GM12873 (cell line): ENCODE data around the gene NLGN2.

Experiments used
- CTCF ChIP-seq: IDR thresholded peaks from 2 replicates; pipeline ENCODE4 v1.5.1; 2012; ENCODE audit warnings: low read depth, mild to moderate bottlenecking, moderate library complexity, low read length, control low read depth; ENCODE audit not compliant: insufficient read depth; ENCODE audit errors: missing control alignments

NLGN2 gene

GRCh38 chr17:7374353-7374752 lies 33.3 kb upstream of the NLGN2 start:
- TF ChIP-seq CTCF, result no peak

DNA sequence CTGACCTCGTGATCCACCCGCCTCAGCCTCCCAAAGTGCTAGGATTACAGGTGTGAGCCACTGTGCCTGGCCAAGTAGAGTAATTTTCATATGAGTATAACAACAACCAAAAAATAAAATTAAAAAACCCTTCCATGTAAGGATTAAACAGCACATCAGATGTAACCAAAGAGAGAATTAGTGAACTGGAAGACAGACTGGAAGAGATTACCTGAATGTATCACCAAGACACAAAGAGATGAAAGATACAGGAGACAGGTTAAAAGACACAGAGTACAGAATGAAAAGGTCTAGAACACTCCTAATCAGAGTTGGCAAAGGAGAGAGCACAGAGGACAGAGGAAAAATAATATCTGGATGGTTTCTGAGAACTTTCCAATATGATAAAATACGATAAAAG lies 28.5 kb upstream of the NLGN2 start:
- no peak for TF ChIP-seq CTCF

DNA sequence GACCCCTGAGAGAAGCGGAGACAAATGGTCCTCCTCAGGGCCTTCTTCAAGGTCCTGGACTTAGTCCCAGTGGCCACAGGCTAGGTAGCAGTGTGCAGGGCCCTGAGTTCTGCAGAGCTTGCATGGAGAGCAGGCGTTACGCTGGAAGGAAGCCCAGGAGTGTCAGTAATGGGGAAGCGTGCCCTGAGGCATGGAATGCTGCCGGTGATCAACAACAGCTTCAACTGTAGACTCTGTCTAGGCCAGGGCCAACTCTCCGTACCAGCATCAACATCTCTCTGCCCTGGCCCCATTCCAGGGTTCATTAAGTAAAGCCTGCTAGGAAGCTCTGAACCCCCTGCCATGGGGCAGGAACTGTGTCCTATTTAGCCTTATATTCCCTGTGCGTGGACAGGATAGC lies 27.3 kb upstream of the NLGN2 start:
- TF ChIP-seq CTCF, result no peak

- TF ChIP-seq CTCF, result no peak
Measured at GRCh38 chr17:7380855-7381683, 26.6 kb upstream of the NLGN2 start, which contains the start of gene TNK1. TSS of gene TNK1 (plus strand) at chr17:7381089. CDS start at chr17:7382927, 1,838 bp downstream.

GRCh38 chr17:7382901-7383300 lies 24.7 kb upstream of the NLGN2 start:
- TF ChIP-seq CTCF, result no peak

DNA sequence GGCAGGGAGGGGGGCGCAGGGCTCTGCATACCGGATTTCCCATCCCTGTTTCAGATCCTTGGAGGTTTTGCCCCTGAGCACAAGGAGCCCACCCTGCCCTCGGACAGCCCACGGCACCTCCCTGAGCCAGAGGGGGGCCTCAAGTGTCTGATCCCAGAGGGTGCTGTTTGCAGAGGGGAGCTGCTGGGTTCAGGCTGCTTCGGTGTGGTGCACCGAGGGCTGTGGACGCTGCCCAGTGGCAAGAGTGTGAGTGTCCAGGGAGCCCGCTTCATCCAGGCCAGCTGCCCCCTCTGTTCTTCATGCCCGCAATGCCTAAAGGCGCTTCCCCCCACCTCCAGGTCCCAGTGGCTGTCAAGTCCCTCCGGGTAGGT lies 24.3 kb upstream of the NLGN2 start:
- no peak for TF ChIP-seq CTCF

DNA sequence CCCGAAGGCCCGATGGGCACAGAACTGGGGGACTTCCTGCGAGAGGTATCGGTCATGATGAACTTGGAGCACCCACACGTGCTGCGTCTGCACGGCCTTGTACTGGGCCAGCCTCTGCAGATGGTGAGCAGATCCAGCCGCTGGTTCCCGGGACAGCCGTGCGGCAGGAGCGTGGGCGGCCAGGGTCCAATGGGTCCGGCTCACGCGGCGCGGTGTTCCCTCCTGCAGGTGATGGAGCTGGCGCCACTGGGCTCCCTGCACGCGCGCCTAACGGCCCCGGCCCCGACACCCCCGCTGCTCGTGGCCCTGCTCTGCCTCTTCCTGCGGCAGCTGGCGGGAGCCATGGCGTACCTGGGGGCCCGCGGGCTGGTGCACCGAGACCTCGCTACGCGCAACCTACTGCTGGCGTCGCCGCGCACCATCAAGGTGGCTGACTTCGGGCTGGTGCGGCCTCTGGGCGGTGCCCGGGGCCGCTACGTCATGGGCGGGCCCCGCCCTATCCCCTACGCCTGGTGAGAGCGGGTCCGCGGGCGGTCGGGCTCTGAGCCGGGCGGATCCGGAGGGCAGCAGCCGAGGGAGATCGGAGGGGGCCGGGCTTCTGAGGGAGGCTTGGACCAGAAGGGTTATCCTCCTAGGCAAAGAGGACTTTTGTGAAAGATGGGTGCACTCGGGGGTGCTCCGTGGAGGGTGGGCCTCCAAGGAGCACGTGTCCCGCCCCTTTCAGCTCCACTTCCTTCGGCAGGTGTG lies 23.7 kb upstream of the NLGN2 start:
- no peak for TF ChIP-seq CTCF
